ENCODE results near the gene DYSF.

- TF ChIP-seq CTCF (IDR thresholded peaks at IDR 0.05; ENCODE audit: poor library complexity, severe bottlenecking), result no peak
- no peak for TF ChIP-seq TAF1 (IDR thresholded peaks at IDR 0.05; ENCODE audit: low read depth)
- TF ChIP-seq EZH2 (IDR thresholded peaks at IDR 0.05; ENCODE audit: borderline replicate concordance, insufficient read depth, low read length, poor library complexity, severe bottlenecking), result no peak
These were observed 221.9 kb downstream of the DYSF start for GRCh38 chr2:71675296-71675695.

Data from neural cell (in vitro differentiated cells).